HL-60 (cell line): ENCODE results near the gene STIMATE.

Experiments used
- DNase-seq, 2 experiments: peaks; one replicate each; pipeline ENCODE4 v3.0.0-alpha.2; 2010 to 2020; ENCODE audit warnings: low read depth in 1 of 2, low spot score in 1 of 2
- H3K27ac ChIP-seq: fragments of 250-450 bp; sonication (Bioruptor Pico); replicated peaks from 2 replicates; pipeline ENCODE4 v1.5.1; 2020; ENCODE audit warnings: mild to moderate bottlenecking, moderate library complexity
- H3K27me3 ChIP-seq: fragments of 250-450 bp; sonication (Bioruptor Pico); 2 replicates; pipeline ENCODE4 v1.5.1; 2021; ENCODE audit warnings: mild to moderate bottlenecking, moderate library complexity; ENCODE audit not compliant: insufficient read depth, poor library complexity, severe bottlenecking
- H3K4me3 ChIP-seq: replicated peaks from 2 replicates; pipeline ENCODE4 v1.5.1; 2011; ENCODE audit warnings: mild to moderate bottlenecking, control low read depth, low read length; ENCODE audit not compliant: insufficient read depth
- CTCF ChIP-seq: IDR thresholded peaks from one replicate; pipeline ENCODE4 v1.5.1; 2011; ENCODE audit warnings: low read length, control low read depth, inconsistent platforms; ENCODE audit not compliant: insufficient read depth
- GABPA ChIP-seq: IDR thresholded peaks from 2 replicates; pipeline ENCODE4 v1.6.1; 2012; ENCODE audit warnings: low read depth
- POLR2AphosphoS5 ChIP-seq: IDR thresholded peaks from 2 replicates; pipeline ENCODE4 v1.6.1; 2012; ENCODE audit warnings: low read depth
- REST ChIP-seq: IDR thresholded peaks from 2 replicates; pipeline ENCODE4 v1.6.1; 2012; ENCODE audit warnings: low read depth; ENCODE audit not compliant: insufficient replicate concordance
- SPI1 ChIP-seq: IDR thresholded peaks from 2 replicates; pipeline ENCODE4 v1.6.1; 2012; ENCODE audit warnings: low read depth, mild to moderate bottlenecking, borderline replicate concordance

Gene STIMATE

GRCh38 chr3:52854013-52854412 is 43.3 kb downstream of the STIMATE start:
- H3K27me3 ChIP-seq: no peaks in the 10 kb centered on the region
- H3K4me3 ChIP-seq: no peak overlapping the region
- no peak overlapping the region for H3K27ac ChIP-seq
- TF ChIP-seq POLR2AphosphoS5: no peak
- no peak for TF ChIP-seq GABPA
- peak; percentile 87 for TF ChIP-seq REST
- TF ChIP-seq SPI1: no peak
- no peak for DNase-seq

DNA sequence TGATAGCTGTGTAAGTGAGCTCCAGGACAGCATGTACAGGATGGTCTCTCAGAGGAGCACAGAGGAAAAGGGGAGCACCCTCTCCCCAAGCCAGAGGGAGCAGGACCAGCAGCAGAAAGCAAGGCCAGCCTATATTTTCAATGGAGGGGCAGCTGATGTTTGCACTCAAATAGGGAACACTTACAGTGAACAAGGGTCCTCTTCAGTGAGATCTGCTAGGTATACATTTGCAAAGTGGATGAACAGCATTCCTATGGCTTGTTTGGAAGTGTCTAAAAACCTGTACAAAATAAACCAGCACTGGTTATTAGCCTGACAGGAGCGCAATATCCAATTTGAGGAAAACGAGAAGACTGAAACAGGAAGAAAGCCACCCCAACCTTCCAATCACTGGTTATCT is 44.9 kb downstream of the STIMATE start:
- TF ChIP-seq GABPA: no peak
- no peak for TF ChIP-seq POLR2AphosphoS5
- no peak for TF ChIP-seq SPI1
- no peak for TF ChIP-seq CTCF
- TF ChIP-seq REST: no peak
- H3K4me3 ChIP-seq: no peak overlapping the region
- no peaks in the 10 kb centered on the region for H3K27me3 ChIP-seq
- DNase-seq: no peak
- no peak overlapping the region for H3K27ac ChIP-seq

GRCh38 chr3:52851348-52851747 is 46.0 kb downstream of the STIMATE start:
- Histone ChIP-seq H3K27me3 (no peaks in the 10 kb centered on the region), H3K27ac (no peak overlapping the region), H3K4me3 (no peak overlapping the region)
- DNase-seq: peak in 1 of 2 experiments; percentile 59
- TF ChIP-seq POLR2AphosphoS5 (no peak), REST (no peak), CTCF (peak; percentile 72), GABPA (no peak), SPI1 (no peak)
